Endothelial cell of umbilical vein (primary cell): ENCODE results near the gene ADAMTS19. TPM values are rescaled to one million over a fixed set of nuclear protein-coding genes. Genes with fewer than 3 reads are reported as not detected.

Experiments used
- BruUV-seq: library from RNA; stranded (reverse); fragments of 400-500 nt; replicated peaks from 2 replicates; lab custom pipeline; 2021; lab: Mats Ljungman, UMichigan
- CTCF ChIA-PET: fragments of 300-600, 350-600 bp; sonication (Branson Sonifier 250); formaldehyde crosslinking; loops from one replicate; lab custom pipeline; 2021; ENCODE audit warnings: antibody characterized with exemption, inconsistent platforms; lab: Charles Lee
- POLR2A ChIA-PET: fragments of 300-600, 350-600 bp; sonication (Branson Sonifier 250); formaldehyde crosslinking; loops from one replicate; lab custom pipeline; 2021; ENCODE audit warnings: antibody characterized with exemption, inconsistent platforms; lab: Charles Lee
- DNase-seq: peaks from one replicate; pipeline ENCODE4 v3.0.0-alpha.2; 2011; ENCODE audit warnings: low read depth, low spot score
- FAIRE-seq: peaks from 2 replicates; lab custom pipeline; 2011; peaks lifted over from hg19 to GRCh38; lab: Jason Lieb, UNC
- H2AFZ ChIP-seq: 2 replicates; pipeline ENCODE4 v1.6.0; 2012; ENCODE audit warnings: low read depth, low read length, control low read depth, inconsistent platforms
- H3K27ac ChIP-seq: 2 replicates; pipeline ENCODE4 v1.5.1; 2011; ENCODE audit warnings: low read depth, mild to moderate bottlenecking, control low read depth, low read length, moderate library complexity; ENCODE audit not compliant: insufficient read depth
- H3K27me3 ChIP-seq, 2 experiments: 2 replicates each; pipeline versions ENCODE4 v1.6.0 to v1.6.1; 2011; ENCODE audit warnings: low read length in 2 of 2, mixed read lengths in 1 of 2; ENCODE audit not compliant: control insufficient read depth in 2 of 2, insufficient read depth in 2 of 2
- H3K36me3 ChIP-seq, 2 experiments: 2 replicates in 1 of 2; 3 replicates in 1 of 2; pipeline ENCODE4 v1.5.1; 2011; ENCODE audit warnings: low read length in 2 of 2, mild to moderate bottlenecking in 1 of 2, moderate library complexity in 1 of 2; ENCODE audit not compliant: control insufficient read depth in 2 of 2, insufficient read depth in 2 of 2; ENCODE audit errors: extremely low read depth in 1 of 2
- H3K4me1 ChIP-seq: 3 replicates; pipeline ENCODE4 v1.5.1; 2011; ENCODE audit warnings: mild to moderate bottlenecking, low read length; ENCODE audit not compliant: control insufficient read depth, insufficient read depth; ENCODE audit errors: extremely low read depth
- H3K4me2 ChIP-seq: 2 replicates; pipeline ENCODE4 v1.6.1; 2011; ENCODE audit warnings: low read length, control low read depth, mixed read lengths; ENCODE audit not compliant: insufficient read depth
- H3K4me3 ChIP-seq, 3 experiments: fragments of 200-600 bp in 1 of 3; sonication (generic), shearing (Covaris generic) in 1 of 3; replicated peaks in 1 of 3; 2 replicates each; pipeline ENCODE4 v1.5.1; 2011 to 2016; ENCODE audit warnings: control low read depth in 3 of 3, low read length in 3 of 3, mild to moderate bottlenecking in 2 of 3, inconsistent platforms in 1 of 3, low read depth in 1 of 3, moderate library complexity in 1 of 3; ENCODE audit not compliant: insufficient read depth in 1 of 3
- H3K79me2 ChIP-seq: 2 replicates; pipeline ENCODE4 v1.6.0; 2012; ENCODE audit warnings: low read length, inconsistent platforms; ENCODE audit not compliant: control insufficient read depth, insufficient read depth
- H3K9ac ChIP-seq: replicated peaks from 2 replicates; pipeline ENCODE3; 2011; ENCODE audit warnings: low read length, control low read depth; ENCODE audit not compliant: insufficient read depth; ENCODE audit errors: extremely low read depth
- H3K9me1 ChIP-seq: replicated peaks from 3 replicates; pipeline ENCODE4 v1.6.0; 2011; ENCODE audit warnings: mild to moderate bottlenecking, low read length; ENCODE audit not compliant: control insufficient read depth, insufficient read depth; ENCODE audit errors: extremely low read depth
- H3K9me3 ChIP-seq: replicated peaks from 2 replicates; pipeline ENCODE4 v1.5.1; 2012; ENCODE audit warnings: low read length, inconsistent platforms; ENCODE audit not compliant: control insufficient read depth, insufficient read depth
- H4K20me1 ChIP-seq: replicated peaks from 2 replicates; pipeline ENCODE3; 2011; ENCODE audit warnings: mild to moderate bottlenecking, low read length; ENCODE audit not compliant: control insufficient read depth, insufficient read depth; ENCODE audit errors: extremely low read depth
- CTCF ChIP-seq, 2 donors: IDR thresholded peaks; 1 replicate in 1 of 2; 2 replicates in 1 of 2; pipeline ENCODE4 v1.5.1; 2011; ENCODE audit warnings: low read length in 2 of 2, mild to moderate bottlenecking in 2 of 2, moderate library complexity in 2 of 2, control low read depth in 1 of 2, inconsistent platforms in 1 of 2, low read depth in 1 of 2; ENCODE audit not compliant: insufficient read depth in 1 of 2; ENCODE audit errors: extremely low read depth in 1 of 2
- EZH2 ChIP-seq: IDR thresholded peaks from 2 replicates; pipeline ENCODE4 v1.6.1; 2012; ENCODE audit warnings: borderline replicate concordance, low read depth, mild to moderate bottlenecking, moderate library complexity, low read length, inconsistent platforms; ENCODE audit not compliant: severe bottlenecking
- FOS ChIP-seq: IDR thresholded peaks from 2 replicates; pipeline ENCODE4 v1.6.1; 2011; ENCODE audit warnings: mild to moderate bottlenecking, low read length, moderate library complexity, borderline replicate concordance; ENCODE audit not compliant: insufficient read depth
- GATA2 ChIP-seq: IDR thresholded peaks from 2 replicates; pipeline ENCODE4 v1.7.0; 2011; ENCODE audit warnings: low read depth, mild to moderate bottlenecking, moderate library complexity, mixed read lengths, low read length; ENCODE audit not compliant: insufficient read length, insufficient read depth
- JUN ChIP-seq: IDR thresholded peaks from 2 replicates; pipeline ENCODE4 v1.6.1; 2011; ENCODE audit warnings: borderline replicate concordance, low read depth; ENCODE audit not compliant: insufficient read length, insufficient read depth
- MYC ChIP-seq: IDR thresholded peaks from one replicate; pipeline ENCODE4 v1.6.1; 2011; ENCODE audit warnings: mild to moderate bottlenecking, low read depth, low read length
- POLR2A ChIP-seq: IDR thresholded peaks from 2 replicates; pipeline ENCODE4 v1.6.1; 2012; ENCODE audit warnings: low read depth, mild to moderate bottlenecking, control low read depth, low read length
- POLR2AphosphoS5 ChIP-seq: IDR thresholded peaks from 2 replicates; pipeline ENCODE4 v1.6.1; 2012; ENCODE audit warnings: low read depth, mild to moderate bottlenecking, control low read depth, low read length, moderate library complexity; ENCODE audit not compliant: insufficient read depth
- dilution Hi-C: fragments of 300-500 bp; cut with MboI; formaldehyde crosslinking; loops from one replicate; pipeline ENCODE4 v1.15.0; 2019; ENCODE audit warnings: low sequenced_read_pairs; ENCODE audit not compliant: extremely low pct_ligation_motif_present
- intact Hi-C: fragments of 100-400 bp; cut with micrococcal nuclease; formaldehyde crosslinking; loops from one replicate; pipeline ENCODE4 v1.10.0; 2022
- polyA plus RNA-seq, 4 experiments: library from polyadenylated mRNA; depleted of rRNA in 3 of 4; stranded (reverse) in 3 of 4; unstranded in 1 of 4; fragments of >200 nt; gene quantifications; 2 replicates each; pipeline versions ENCODE4 v1.2.1 to v1.2.3, GENCODE V29; 2011 to 2012; ENCODE audit warnings: missing spikeins in 1 of 4
- total RNA-seq: library from RNA; stranded (reverse); gene quantifications from 2 replicates; pipeline ENCODE4 v1.2.3, GENCODE V29; 2021
- TF ChIP-seq, protein P1 (sequence below): IDR thresholded peaks from 2 replicates; pipeline ENCODE4 v1.6.1; 2011; ENCODE audit not compliant: insufficient read depth, insufficient read length

ADAMTS19 gene
- total and polyA plus RNA-seq, 2 donors (not counting 3 experiments of a cell fraction or from before 2014, with no cell fraction given) = not detected

- Histone ChIP-seq H3K27me3 (no peaks in the 10 kb centered on the region), H3K9me3 (no peaks in the 10 kb centered on the region), H3K79me2 (no peaks in the 10 kb centered on the region), H2AFZ (no peak overlapping the region), H3K27ac (no peak overlapping the region), H3K4me1 (no peaks in the 10 kb centered on the region), H3K36me3 (no peaks in the 10 kb centered on the region), H3K9me1 (no peaks in the 10 kb centered on the region), H4K20me1 (no peaks in the 10 kb centered on the region), H3K4me2 (no peak overlapping the region), H3K4me3 (no peak overlapping the region), H3K9ac (no peak overlapping the region)
- no TSS peak for BruUV-seq
- TF ChIP-seq CTCF (IDR thresholded peaks at IDR 0.05; ENCODE audit: extremely low read depth in 1 of 2, insufficient read depth in 1 of 2, low read depth in 1 of 2, low read length in 2 of 2) = no peak
- intact Hi-C loops = no loop called here
- ChIA-PET CTCF (no interaction called here), POLR2A (no interaction called here)
- no peak for DNase-seq
- FAIRE-seq = no peak
- dilution Hi-C loops = no loop called here
These were observed 36.9 kb downstream of the ADAMTS19 start for GRCh38 chr5:129496864-129497595.

DNA sequence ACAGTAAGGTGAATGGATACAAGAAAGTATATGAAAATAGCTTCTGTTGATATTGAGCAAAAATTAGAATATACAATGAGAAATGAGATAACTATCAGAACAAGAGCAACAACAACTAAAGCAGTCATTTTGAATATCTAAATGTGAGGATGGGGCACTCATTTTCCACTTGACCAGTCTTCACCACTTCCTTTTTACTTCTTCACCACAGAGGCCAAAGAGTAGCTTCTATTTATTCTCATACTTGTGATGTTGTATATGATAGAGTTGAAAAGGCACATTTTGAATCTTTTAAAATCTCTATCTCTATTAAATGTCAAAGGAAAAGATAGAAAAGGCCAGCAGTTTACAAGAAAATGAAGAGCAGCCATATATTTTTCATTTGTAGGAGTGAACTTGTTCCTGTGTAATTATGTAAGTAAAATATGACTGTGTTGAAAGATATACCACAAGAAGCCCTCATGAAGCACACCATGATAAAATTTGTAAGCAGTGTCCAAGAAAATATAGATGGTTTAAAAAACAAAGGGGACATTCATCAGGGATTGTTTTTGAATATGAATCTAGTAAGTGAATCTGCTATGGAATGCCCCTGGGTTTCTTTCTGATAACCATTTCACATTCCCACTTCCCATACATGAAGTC, 39.2 kb downstream of the ADAMTS19 start:
- no peaks in the 10 kb centered on the region for H3K36me3 ChIP-seq
- CTCF ChIA-PET = no interaction called here
- H3K4me1 ChIP-seq = no peaks in the 10 kb centered on the region
- H2AFZ ChIP-seq = no peak overlapping the region
- dilution Hi-C loops = no loop called here
- H3K27ac ChIP-seq = no peak overlapping the region
- BruUV-seq = no TSS peak
- DNase-seq (no peak), FAIRE-seq (no peak)
- H3K9me1 ChIP-seq = no peaks in the 10 kb centered on the region
- H3K4me2 ChIP-seq = no peak overlapping the region
- no peaks in the 10 kb centered on the region for H3K27me3 ChIP-seq
- TF ChIP-seq MYC (no peak), GATA2 (no peak), EZH2 (no peak), JUN (no peak), CTCF (IDR thresholded peaks at IDR 0.05; ENCODE audit: extremely low read depth in 1 of 2, insufficient read depth in 1 of 2, low read depth in 1 of 2, low read length in 2 of 2) (no peak), POLR2AphosphoS5 (no peak), FOS (no peak), POLR2A (no peak)
- TF ChIP-seq, protein P1, sequence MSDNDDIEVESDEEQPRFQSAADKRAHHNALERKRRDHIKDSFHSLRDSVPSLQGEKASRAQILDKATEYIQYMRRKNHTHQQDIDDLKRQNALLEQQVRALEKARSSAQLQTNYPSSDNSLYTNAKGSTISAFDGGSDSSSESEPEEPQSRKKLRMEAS = no peak
- H4K20me1 ChIP-seq = no peaks in the 10 kb centered on the region
- H3K4me3 ChIP-seq = no peak overlapping the region
- H3K9me3 ChIP-seq = no peaks in the 10 kb centered on the region
- no peaks in the 10 kb centered on the region for H3K79me2 ChIP-seq
- H3K9ac ChIP-seq = no peak overlapping the region
- intact Hi-C loops = no loop called here
- POLR2A ChIA-PET = no interaction called here
